Activated naive CD4-positive, alpha-beta T cell treated with anti-CD3 and anti-CD28 coated beads for 36 hours (primary cell): ENCODE results near the gene ATXN1. TPM values are rescaled to one million over a fixed set of nuclear protein-coding genes. Genes with fewer than 3 reads are reported as not detected.
A peak's percentile ranks its signal among the peaks of the same experiment; 100 is the strongest.

Experiments
- CTCF ChIA-PET: fragments of 350-600 bp; sonication (Branson Sonifier 250); formaldehyde crosslinking; loops from one replicate; lab custom pipeline; 2021; ENCODE audit warnings: antibody characterized with exemption; lab: Charles Lee
- DNase-seq: peaks from one replicate; pipeline ENCODE4 v3.0.0-alpha.2; 2020
- H3K27ac Mint-ChIP-seq: one replicate; pipeline ENCODE4 v1.8.0; 2021; ENCODE audit warnings: mild to moderate bottlenecking, mixed read lengths
- H3K27me3 Mint-ChIP-seq: one replicate; pipeline ENCODE4 v1.8.0; 2021; ENCODE audit warnings: low read depth, mixed read lengths
- H3K36me3 Mint-ChIP-seq: one replicate; pipeline ENCODE4 v1.8.0; 2021; ENCODE audit warnings: low read depth, mixed read lengths
- H3K4me1 Mint-ChIP-seq: one replicate; pipeline ENCODE4 v1.8.0; 2021; ENCODE audit warnings: low read depth, mixed read lengths
- H3K4me3 Mint-ChIP-seq: one replicate; pipeline ENCODE4 v1.8.0; 2021; ENCODE audit warnings: mild to moderate bottlenecking, moderate library complexity, mixed read lengths
- H3K9me3 Mint-ChIP-seq: one replicate; pipeline ENCODE4 v1.8.0; 2021; ENCODE audit warnings: mixed read lengths
- intact Hi-C: fragments of 100-400 bp; cut with micrococcal nuclease; formaldehyde crosslinking; loops from one replicate; pipeline ENCODE4 v1.15.1; 2023
- total RNA-seq, 2 experiments: library from RNA; stranded (reverse); gene quantifications; one replicate each; pipeline ENCODE4 v1.2.3, GENCODE V29; 2021

The ATXN1 gene
- 10 to 100 TPM in 1 of 2 experiments, 1 to 10 TPM in 1; 9.4 to 12.7 TPM for total RNA-seq

DNA sequence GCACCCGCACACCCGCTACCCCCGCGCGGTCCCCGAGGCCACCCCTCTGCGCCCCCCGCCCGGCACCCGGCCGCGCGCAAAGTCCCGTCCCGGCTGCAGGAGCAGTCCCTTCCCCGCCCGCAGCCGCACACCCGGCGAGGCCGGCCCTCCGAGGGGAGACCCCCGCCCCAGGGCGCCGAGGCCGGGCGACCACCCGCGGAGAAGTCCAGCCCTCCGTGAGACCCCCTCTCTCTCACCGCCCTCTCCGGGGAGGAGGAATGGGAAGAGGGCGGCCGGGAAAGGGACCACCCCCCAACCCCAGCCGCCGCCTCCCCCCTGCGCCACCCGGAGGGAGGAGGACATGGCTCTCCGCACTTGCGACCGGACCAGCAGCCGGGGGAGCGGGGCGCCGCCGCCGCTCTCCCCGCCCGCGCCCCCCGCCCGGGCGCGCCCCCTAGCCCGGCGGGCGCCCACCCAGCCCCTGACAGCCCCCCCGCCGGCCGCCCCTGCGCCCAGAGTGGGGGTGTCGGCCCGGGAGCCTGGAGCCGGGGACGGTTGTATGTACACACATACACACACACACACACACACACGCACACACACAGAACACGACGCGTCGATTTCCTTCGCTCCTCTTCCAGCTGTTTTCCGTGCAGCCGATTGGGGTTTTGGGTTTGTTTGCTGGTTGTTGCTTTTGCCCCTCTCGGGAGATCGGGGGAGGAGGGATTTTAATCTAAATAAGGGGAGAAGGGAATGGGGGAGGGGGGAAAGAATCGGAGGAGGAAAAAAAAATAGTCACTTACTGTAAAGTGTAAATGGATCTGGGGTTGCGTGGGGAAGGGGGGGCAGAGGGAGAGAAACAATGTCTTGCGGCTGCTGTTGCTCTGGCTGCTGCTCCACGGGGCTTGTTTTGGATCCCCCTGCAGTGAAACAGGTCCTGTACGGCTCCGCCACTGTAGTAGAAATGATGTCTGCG lies at the start of gene ATXN1:
Gene ATXN1, minus strand, starts transcription at position 945 of the 955 bp plus-strand sequence.
- peak within 1 kb of the TSS; percentile 98 for H3K4me3 Mint-ChIP-seq
- H3K27me3 Mint-ChIP-seq: no peaks in the 10 kb centered on the region
- intact Hi-C loops: loop anchor here (1.0 to 10.0 kb wide), 15 partner anchors 9 to 1394 kb away; partner anchors contain the start of genes KDM1B and TPMT
- peak within 1 kb of the TSS; percentile 92 for H3K27ac Mint-ChIP-seq
- no peaks in the 10 kb centered on the region for H3K36me3 Mint-ChIP-seq
- CTCF ChIA-PET: interaction anchor here (0.6 to 6.0 kb wide), 15 partner anchors 21 to 439 kb away, joined by 3 to 87 read pairs (median 3); no protein-coding TSS in a partner anchor
- no peaks in the 10 kb centered on the region for H3K9me3 Mint-ChIP-seq
- H3K4me1 Mint-ChIP-seq: peaks cover 57% of the 10 kb centered on the region
- DNase-seq: peak; percentile 53

DNA sequence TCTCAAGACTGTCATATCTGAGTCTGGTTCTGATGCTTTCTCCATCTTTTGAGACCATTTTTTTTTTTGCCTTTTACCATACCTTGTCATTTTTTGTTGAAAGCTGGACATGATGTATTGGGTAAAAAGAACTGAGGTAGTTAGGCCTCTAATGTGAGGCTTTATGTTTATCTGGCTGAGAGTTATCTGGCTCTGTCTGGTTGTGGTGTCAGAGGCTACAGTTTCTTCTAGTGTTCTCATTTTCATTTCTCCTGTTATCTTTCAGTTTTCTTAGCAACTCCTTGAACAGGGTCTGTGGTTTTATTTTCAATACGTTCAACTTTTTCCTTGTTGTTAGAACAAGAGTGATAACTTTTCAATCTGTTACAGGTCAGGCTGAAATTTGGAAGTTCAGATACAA lies 49.2 kb upstream of the ATXN1 start:
- H3K27ac Mint-ChIP-seq: no peak overlapping the region
- H3K4me3 Mint-ChIP-seq: no peak overlapping the region
- H3K9me3 Mint-ChIP-seq: peaks cover 22% of the 10 kb centered on the region
- peaks cover 7% of the 10 kb centered on the region for H3K36me3 Mint-ChIP-seq
- no peaks in the 10 kb centered on the region for H3K4me1 Mint-ChIP-seq
- DNase-seq: no peak
- CTCF ChIA-PET: no interaction called here
- H3K27me3 Mint-ChIP-seq: peaks cover 2% of the 10 kb centered on the region
- intact Hi-C loops: no loop called here

DNA sequence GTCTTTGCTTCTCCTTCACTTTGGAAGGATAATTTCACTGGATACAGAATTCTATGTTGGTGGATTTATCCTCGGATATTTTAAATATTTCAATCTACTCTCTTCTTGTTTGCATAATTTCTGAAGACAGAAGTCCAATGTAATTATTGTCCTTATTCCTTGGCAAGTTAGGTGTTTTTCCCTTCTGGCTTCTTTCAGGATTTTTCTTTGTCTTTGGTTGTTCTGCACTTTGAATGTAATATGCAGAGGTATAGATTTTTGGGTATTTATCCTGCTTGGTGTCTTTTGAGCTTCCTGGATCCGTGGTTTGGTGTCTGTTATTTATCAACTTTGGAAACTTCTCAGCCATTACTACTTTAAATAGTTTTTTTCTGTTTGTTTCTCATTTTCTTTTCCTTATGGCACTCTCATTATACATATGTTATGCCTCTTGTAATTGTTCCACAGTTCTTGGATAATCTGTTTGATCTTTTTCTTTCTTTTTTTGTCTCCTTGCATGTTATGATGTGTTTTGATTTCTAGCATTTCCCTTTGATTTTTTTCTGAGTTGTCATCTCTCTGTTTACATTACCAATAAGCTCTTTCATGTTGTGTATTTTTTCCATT lies 48.6 kb upstream of the ATXN1 start:
- Mint-ChIP-seq H3K4me1 (no peaks in the 10 kb centered on the region), H3K36me3 (peaks cover 7% of the 10 kb centered on the region), H3K9me3 (peaks cover 22% of the 10 kb centered on the region), H3K27me3 (peaks cover 2% of the 10 kb centered on the region), H3K4me3 (no peak overlapping the region), H3K27ac (no peak overlapping the region)
- no peak for DNase-seq
- CTCF ChIA-PET: no interaction called here
- intact Hi-C loops: no loop called here

DNA sequence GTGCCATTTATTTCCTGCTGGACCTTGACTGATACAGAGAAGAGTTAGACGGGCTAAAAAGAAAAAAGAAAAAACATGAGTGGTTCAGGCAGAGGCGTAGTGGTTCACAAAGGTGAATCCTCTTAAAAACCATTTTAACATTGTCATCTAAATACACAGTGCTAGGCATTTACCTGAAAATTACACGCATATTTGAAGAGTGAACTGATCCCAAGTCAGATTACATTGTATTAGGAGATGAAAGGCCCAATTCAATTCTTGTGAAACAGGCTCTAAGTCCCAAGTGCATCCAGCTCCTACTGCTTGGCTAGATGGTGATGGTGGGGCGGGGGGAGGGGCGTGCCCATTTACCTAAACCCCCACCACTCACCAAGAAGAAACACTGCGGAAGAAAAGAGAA lies 46.7 kb upstream of the ATXN1 start:
- CTCF ChIA-PET: no interaction called here
- intact Hi-C loops: no loop called here
- H3K4me1 Mint-ChIP-seq: no peaks in the 10 kb centered on the region
- no peak overlapping the region for H3K27ac Mint-ChIP-seq
- H3K27me3 Mint-ChIP-seq: no peaks in the 10 kb centered on the region
- H3K4me3 Mint-ChIP-seq: no peak overlapping the region
- DNase-seq: no peak
- peaks cover 16% of the 10 kb centered on the region for H3K9me3 Mint-ChIP-seq
- peaks cover 4% of the 10 kb centered on the region for H3K36me3 Mint-ChIP-seq

DNA sequence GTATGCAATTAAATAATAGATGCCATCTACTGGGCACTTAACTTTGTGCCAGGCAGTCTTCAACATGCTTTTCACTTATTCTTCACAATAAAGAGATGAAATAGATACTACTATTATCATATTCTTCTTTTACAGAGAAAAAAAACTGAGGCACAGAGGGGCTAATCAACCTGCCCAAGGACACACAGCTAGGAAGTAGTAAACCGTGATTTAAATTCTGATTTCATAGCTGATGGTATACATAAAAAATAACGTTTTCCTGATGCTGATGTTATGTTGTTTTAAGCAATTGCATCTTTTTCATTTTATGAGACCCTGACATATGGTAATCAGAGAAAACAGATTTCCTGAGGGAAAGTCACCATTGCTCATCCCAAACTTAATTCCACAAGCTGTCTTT lies 45.1 kb upstream of the ATXN1 start:
- CTCF ChIA-PET: interaction anchor here (1.3 to 2.7 kb wide), 3 partner anchors 33 to 67 kb away, joined by 3 to 7 read pairs (median 3); no protein-coding TSS in a partner anchor
- no peak for DNase-seq
- H3K36me3 Mint-ChIP-seq: no peaks in the 10 kb centered on the region
- H3K9me3 Mint-ChIP-seq: peaks cover 4% of the 10 kb centered on the region
- H3K4me1 Mint-ChIP-seq: no peaks in the 10 kb centered on the region
- no peak overlapping the region for H3K4me3 Mint-ChIP-seq
- no peak overlapping the region for H3K27ac Mint-ChIP-seq
- H3K27me3 Mint-ChIP-seq: no peaks in the 10 kb centered on the region
- intact Hi-C loops: no loop called here

DNA sequence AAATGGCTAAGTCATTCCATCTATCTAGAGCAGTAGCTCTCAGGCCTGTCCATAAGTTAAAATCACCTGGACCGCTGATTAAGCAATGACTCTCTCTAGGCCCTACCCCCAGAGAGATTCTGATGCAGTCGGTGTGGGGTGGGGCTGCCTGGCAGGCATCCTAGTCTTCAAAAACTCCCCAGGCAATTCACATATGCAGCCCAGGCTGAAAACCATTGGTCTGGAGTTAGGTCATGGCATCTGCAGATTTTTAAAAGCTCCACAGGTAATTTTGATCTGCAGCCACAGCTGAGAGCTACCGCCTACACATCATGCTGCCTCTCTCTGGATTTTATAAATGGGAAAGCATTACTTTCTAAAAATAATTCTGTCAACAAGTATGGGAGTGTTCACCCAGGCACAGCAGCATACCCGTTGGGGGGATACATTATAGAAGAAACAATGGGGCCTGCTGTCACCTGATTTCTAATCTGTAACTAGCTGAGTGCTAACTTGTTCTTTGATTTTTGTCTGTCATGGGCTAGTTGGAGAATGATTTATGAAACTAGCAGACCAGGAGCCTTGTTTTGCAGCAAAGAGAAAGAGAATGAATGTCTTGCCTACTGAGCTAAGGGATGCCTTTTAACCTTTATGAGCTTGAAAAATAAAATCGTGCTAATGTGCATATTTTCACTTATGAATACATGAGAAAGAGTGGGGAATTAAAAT lies 44.1 kb upstream of the ATXN1 start:
- Mint-ChIP-seq H3K9me3 (peaks cover 4% of the 10 kb centered on the region), H3K36me3 (no peaks in the 10 kb centered on the region), H3K4me1 (peaks cover 5% of the 10 kb centered on the region), H3K27ac (no peak overlapping the region), H3K4me3 (no peak overlapping the region), H3K27me3 (no peaks in the 10 kb centered on the region)
- intact Hi-C loops: no loop called here
- DNase-seq: no peak
- CTCF ChIA-PET: interaction anchor here (0.8 to 2.7 kb wide), 5 partner anchors 14 to 66 kb away, joined by 3 to 7 read pairs (median 3); no protein-coding TSS in a partner anchor

DNA sequence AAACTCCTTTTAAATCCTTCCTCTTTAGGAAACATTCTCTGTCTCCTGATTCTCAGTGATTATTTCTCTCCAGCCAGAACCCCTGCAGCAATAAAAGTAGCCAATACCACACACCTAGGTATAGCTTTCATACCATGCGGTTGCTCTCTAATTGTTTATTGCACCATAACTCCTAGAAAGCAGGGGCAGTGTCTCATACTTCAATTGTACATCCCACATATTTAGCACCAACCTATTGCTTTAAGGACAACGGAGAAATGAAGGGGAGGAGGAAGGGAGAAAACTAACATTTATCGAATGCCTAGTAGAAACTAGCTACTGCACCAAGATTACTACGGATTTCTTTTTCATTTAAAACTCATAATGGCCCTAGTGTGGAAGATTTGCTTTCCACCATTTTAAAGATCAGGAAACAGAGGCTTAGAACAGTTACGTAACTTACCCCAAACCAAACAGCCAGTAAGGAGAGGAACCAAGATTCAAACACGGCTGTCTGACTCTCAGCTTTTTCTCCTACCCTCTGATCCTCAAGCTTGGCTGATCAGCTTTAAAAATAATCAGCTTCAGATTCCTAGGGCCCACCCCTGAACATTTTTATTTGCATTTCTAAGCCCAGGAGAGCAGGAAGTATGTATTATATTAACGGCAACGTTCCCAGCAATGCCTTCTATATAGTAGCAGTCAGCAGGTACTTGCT lies 43.4 kb upstream of the ATXN1 start:
- H3K4me1 Mint-ChIP-seq: peaks cover 5% of the 10 kb centered on the region
- intact Hi-C loops: no loop called here
- no peak overlapping the region for H3K4me3 Mint-ChIP-seq
- H3K27ac Mint-ChIP-seq: no peak overlapping the region
- H3K36me3 Mint-ChIP-seq: no peaks in the 10 kb centered on the region
- CTCF ChIA-PET: interaction anchor here (1.6 to 2.7 kb wide), 2 partner anchors 31 to 40 kb away, joined by 3 to 7 read pairs; no protein-coding TSS in a partner anchor
- H3K9me3 Mint-ChIP-seq: no peaks in the 10 kb centered on the region
- DNase-seq: no peak
- no peaks in the 10 kb centered on the region for H3K27me3 Mint-ChIP-seq

DNA sequence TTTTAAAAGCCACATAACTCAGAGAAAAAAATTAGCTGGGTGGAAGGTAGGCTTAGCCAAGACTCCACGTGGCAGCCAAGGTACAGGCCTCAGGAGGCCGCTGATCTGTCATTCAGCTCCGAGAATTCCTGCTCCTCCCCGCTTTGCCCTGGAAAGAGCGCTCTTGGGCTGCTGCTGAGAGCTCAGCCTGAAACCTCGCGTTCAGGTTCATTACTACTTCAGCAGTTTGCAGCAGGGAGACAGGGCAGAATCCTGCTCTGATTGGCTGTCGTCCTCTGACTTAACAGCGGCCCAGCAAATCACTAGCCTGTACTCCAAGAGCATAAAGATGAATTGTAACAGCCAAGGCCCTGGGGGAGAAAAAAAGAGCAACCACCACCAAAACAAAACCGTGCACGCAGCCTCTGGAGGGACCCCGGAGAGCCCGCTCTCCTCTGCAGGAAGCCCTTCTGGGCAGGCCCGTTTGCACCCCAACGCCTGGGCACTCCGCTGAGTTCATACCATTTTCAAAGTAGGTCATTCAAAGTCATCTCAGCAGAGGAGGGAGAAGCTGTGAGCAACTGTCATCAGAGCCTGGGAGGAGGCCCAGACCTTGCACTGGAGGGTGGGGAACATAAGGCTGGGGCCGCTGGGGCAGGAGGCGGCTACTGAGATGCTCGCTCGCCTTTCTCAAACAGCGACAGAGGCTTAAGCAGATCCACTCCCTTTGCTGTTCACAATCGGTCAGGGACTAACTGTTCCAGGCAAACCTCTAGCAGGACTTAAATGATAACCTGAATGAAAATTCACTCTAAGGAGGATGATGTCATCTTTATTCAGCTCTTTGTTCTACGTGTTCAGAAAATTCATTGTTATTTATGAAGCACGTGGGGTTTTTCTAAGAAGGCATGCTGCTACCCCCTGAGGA lies 42.3 kb upstream of the ATXN1 start:
- no peaks in the 10 kb centered on the region for H3K36me3 Mint-ChIP-seq
- H3K4me3 Mint-ChIP-seq: no peak overlapping the region
- no peaks in the 10 kb centered on the region for H3K27me3 Mint-ChIP-seq
- DNase-seq: no peak
- no peaks in the 10 kb centered on the region for H3K9me3 Mint-ChIP-seq
- no peak overlapping the region for H3K27ac Mint-ChIP-seq
- peaks cover 5% of the 10 kb centered on the region for H3K4me1 Mint-ChIP-seq
- intact Hi-C loops: no loop called here
- CTCF ChIA-PET: interaction anchor here (0.8 kb wide), 1 partner anchor 16 kb away, joined by 4 read pairs; no protein-coding TSS in a partner anchor

DNA sequence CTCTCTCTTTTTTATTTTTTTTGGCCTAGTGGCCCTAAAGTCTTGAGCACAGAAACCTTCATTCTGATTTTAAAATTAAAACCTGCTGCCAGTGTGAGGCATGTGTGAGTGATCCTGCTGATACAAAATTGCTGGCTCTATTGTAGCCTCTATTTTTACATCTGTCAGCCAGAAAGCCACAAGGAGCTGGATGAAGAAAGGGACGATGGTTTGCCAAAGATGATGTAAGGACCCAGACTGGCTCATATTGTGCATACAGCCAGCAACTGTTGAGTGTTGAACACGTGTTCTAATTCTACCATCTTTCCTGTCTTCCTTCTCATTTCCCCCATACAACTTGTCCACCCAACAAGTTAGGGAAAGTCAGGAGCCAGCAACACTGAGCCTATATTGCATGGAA lies 40.8 kb upstream of the ATXN1 start:
- Mint-ChIP-seq H3K4me3 (no peak overlapping the region), H3K36me3 (no peaks in the 10 kb centered on the region), H3K4me1 (peaks cover 5% of the 10 kb centered on the region), H3K27ac (no peak overlapping the region), H3K27me3 (no peaks in the 10 kb centered on the region), H3K9me3 (no peaks in the 10 kb centered on the region)
- CTCF ChIA-PET: interaction anchor here (0.7 to 1.1 kb wide), 3 partner anchors 10 to 1631 kb away, joined by 3 to 6 read pairs (median 4); no protein-coding TSS in a partner anchor
- intact Hi-C loops: no loop called here
- DNase-seq: no peak

DNA sequence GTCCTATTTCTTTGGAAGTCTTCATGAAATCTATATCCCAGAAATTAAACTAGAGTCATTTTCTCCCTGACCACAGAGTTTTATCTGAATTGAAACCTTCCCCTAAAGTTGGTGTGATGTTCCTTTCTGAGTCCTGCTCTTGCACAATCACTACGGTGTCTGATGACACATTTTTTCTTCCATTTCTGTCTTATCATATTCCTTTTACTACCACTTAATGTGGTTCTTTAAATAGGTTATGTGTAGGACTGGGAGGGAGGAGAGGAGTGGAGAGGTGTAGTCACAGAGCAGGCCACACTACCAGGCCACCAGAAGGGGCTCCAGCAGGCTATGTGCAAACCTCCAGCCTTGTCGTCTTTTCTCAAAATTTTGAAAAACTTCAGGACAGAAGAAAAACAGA lies 39.7 kb upstream of the ATXN1 start:
- CTCF ChIA-PET: interaction anchor here (1.0 to 1.1 kb wide), 2 partner anchors 9 to 18 kb away, joined by 3 to 6 read pairs; no protein-coding TSS in a partner anchor
- no peak for DNase-seq
- H3K9me3 Mint-ChIP-seq: no peaks in the 10 kb centered on the region
- intact Hi-C loops: loop anchor here (2.0 kb wide), 1 partner anchor 36 kb away; no protein-coding TSS in a partner anchor
- H3K27me3 Mint-ChIP-seq: no peaks in the 10 kb centered on the region
- peaks cover 5% of the 10 kb centered on the region for H3K4me1 Mint-ChIP-seq
- no peaks in the 10 kb centered on the region for H3K36me3 Mint-ChIP-seq
- H3K27ac Mint-ChIP-seq: no peak overlapping the region
- H3K4me3 Mint-ChIP-seq: no peak overlapping the region
